ENCODE measurements around the gene TEX55.
"Not testable (repeated sequence)": the region's sequence is repeated elsewhere in the genome, so short reads cannot be mapped to it uniquely, and the experiment has no call there.

TEX55 gene

DNA sequence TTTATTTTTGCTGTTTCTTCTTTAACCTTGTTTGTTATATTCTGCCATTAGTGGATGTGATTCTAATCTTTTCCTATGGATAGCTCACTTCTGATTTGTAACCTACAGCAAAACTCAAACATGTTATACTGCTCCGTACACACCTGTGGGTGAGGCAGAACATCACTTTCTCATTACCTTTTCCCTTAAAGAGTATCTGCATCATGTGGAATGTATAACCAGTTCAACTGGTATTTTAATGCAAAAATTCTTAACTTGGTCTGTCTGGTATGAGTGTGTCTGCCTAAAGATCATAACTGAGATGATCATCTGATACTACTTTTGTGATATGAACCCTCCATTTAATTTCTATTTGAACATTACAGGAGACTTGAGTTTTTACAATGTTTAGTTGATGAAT is 14.4 kb downstream of the TEX55 start:
- Histone ChIP-seq H3K4me1 (ENCODE audit: control extremely low read depth in 1 of 4, control insufficient read depth in 4 of 4, insufficient read depth in 4 of 4, low read length in 3 of 4) (no peaks in the 10 kb centered on the region), H3K36me3 (ENCODE audit: control insufficient read depth in 4 of 4, insufficient read depth in 4 of 4, low read length in 3 of 4) (no peaks in the 10 kb centered on the region), H3K4me3 (ENCODE audit: control insufficient read depth in 1 of 7, extremely low read depth in 1 of 7, insufficient read depth in 4 of 7, low read depth in 2 of 7, low read length in 6 of 7) (no peak overlapping the region), H3K27ac (ENCODE audit: insufficient read depth in 1 of 2, low read depth in 1 of 2, low read length in 2 of 2, poor library complexity in 1 of 2, severe bottlenecking in 2 of 2) (no peak overlapping the region), H3K27me3 (replicated peaks in 2 of 5; ENCODE audit: control insufficient read depth in 4 of 5, insufficient read depth in 5 of 5, low read length in 4 of 5) (peaks cover 0 to 2% (median 0%) of the 10 kb centered on the region in 5 experiments), H3K9me3 (ENCODE audit: control extremely low read depth in 1 of 5, control insufficient read depth in 4 of 5, insufficient read depth in 2 of 5, low read depth in 1 of 5, low read length in 4 of 5) (peaks cover 2 to 23% (median 11%) of the 10 kb centered on the region in 5 experiments)
- no CpG with 5 or more reads among the region's 1 CpG for WGBS (ENCODE audit: insufficient coverage)
- ChIA-PET POLR2A (no interaction called here), CTCF (no interaction called here)
- no peak for DNase-seq

DNA sequence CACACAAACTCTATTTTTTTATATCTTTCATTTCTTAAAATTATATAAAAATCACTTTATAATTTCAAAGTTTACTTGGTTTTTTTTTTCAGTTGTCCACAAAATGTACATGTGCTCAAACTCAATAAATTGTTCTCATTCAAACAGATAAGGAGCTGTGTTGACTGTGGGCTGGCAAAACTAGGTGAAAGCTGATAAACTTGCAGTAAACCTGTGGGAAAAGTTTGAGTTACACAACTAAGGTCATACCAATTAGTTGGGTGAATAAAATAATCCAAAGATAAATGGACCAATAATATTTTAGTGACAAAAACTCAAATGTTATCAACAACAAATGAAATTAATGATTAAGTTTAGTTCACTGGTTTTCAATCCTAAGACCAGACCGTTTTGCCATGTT is 14.8 kb downstream of the TEX55 start:
- H3K9me3 ChIP-seq (ENCODE audit: control extremely low read depth in 1 of 5, control insufficient read depth in 4 of 5, insufficient read depth in 2 of 5, low read depth in 1 of 5, low read length in 4 of 5) = peaks cover 2 to 18% (median 11%) of the 10 kb centered on the region in 5 experiments
- WGBS (ENCODE audit: insufficient coverage) = no CpG with 5 or more reads among the region's 1 CpG
- no peaks in the 10 kb centered on the region for H3K36me3 ChIP-seq (ENCODE audit: control insufficient read depth in 4 of 4, insufficient read depth in 4 of 4, low read length in 3 of 4)
- no peak for DNase-seq
- no peak overlapping the region for H3K4me3 ChIP-seq (ENCODE audit: control insufficient read depth in 1 of 7, extremely low read depth in 1 of 7, insufficient read depth in 4 of 7, low read depth in 2 of 7, low read length in 6 of 7)
- ChIA-PET CTCF (no interaction called here), POLR2A (no interaction called here)
- H3K27me3 ChIP-seq (replicated peaks in 2 of 5; ENCODE audit: control insufficient read depth in 4 of 5, insufficient read depth in 5 of 5, low read length in 4 of 5) = peaks cover 0 to 2% (median 0%) of the 10 kb centered on the region in 5 experiments
- H3K4me1 ChIP-seq (ENCODE audit: control extremely low read depth in 1 of 4, control insufficient read depth in 4 of 4, insufficient read depth in 4 of 4, low read length in 3 of 4) = no peaks in the 10 kb centered on the region
- H3K27ac ChIP-seq (ENCODE audit: insufficient read depth in 1 of 2, low read depth in 1 of 2, low read length in 2 of 2, poor library complexity in 1 of 2, severe bottlenecking in 2 of 2) = no peak overlapping the region

DNA sequence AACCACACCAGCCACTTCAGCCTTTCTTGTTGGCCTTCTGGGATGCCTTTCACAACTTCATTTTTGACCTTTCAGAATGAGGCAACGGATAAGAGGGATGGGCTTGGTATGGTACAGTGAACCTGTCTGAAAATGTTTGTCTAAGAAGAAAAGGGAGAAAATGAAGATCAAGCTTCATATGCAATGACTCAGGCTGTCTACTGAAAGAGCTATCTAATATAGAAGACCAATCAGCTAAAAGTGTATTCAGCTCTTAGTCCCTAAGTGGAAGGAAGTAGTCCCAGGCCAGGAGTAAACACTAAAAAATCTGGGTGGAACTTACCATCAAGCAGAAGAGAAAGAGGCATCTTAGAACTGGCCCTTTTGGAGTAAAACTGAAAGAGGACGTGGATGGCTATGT is 15.3 kb downstream of the TEX55 start:
- ChIA-PET CTCF (no interaction called here), POLR2A (interaction anchor here (0.6 kb wide), 1 partner anchor 1315 kb away, joined by 3 read pairs; no protein-coding TSS in a partner anchor)
- no peak overlapping the region for H3K4me3 ChIP-seq (ENCODE audit: control insufficient read depth in 1 of 7, extremely low read depth in 1 of 7, insufficient read depth in 4 of 7, low read depth in 2 of 7, low read length in 6 of 7)
- WGBS (ENCODE audit: insufficient coverage) = 100% methylated on average over 1 of the region's 2 CpGs
- H3K36me3 ChIP-seq (ENCODE audit: control insufficient read depth in 4 of 4, insufficient read depth in 4 of 4, low read length in 3 of 4) = no peaks in the 10 kb centered on the region
- no peak overlapping the region for H3K27ac ChIP-seq (ENCODE audit: insufficient read depth in 1 of 2, low read depth in 1 of 2, low read length in 2 of 2, poor library complexity in 1 of 2, severe bottlenecking in 2 of 2)
- no peak for DNase-seq
- H3K27me3 ChIP-seq (replicated peaks in 2 of 5; ENCODE audit: control insufficient read depth in 4 of 5, insufficient read depth in 5 of 5, low read length in 4 of 5) = peaks cover 0 to 2% (median 0%) of the 10 kb centered on the region in 5 experiments
- H3K4me1 ChIP-seq (ENCODE audit: control extremely low read depth in 1 of 4, control insufficient read depth in 4 of 4, insufficient read depth in 4 of 4, low read length in 3 of 4) = no peaks in the 10 kb centered on the region
- H3K9me3 ChIP-seq (ENCODE audit: control extremely low read depth in 1 of 5, control insufficient read depth in 4 of 5, insufficient read depth in 2 of 5, low read depth in 1 of 5, low read length in 4 of 5) = peaks cover 0 to 14% (median 8%) of the 10 kb centered on the region in 5 experiments

DNA sequence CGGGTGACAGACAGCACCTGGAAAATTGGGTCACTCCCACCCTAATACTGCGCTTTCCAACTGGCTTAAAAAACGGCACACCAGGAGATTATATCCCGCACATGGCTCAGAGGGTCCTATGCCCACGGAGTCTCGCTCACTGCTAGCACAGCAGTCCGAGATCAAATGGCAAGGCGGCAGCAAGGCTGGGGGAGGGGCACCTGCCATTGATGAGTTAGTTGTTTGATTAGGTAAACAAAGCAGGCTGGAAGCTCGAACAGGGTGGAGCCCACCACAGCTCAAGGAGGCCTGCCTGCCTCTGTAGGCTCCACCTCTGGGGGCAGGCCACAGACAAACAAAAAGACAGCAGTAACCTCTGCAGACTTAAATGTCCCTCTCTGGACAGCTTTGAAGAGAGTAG is 18.8 kb downstream of the TEX55 start:
- H3K9me3 ChIP-seq (ENCODE audit: control extremely low read depth in 1 of 5, control insufficient read depth in 4 of 5, insufficient read depth in 2 of 5, low read depth in 1 of 5, low read length in 4 of 5); DNase-seq; H3K4me1 ChIP-seq (ENCODE audit: control extremely low read depth in 1 of 4, control insufficient read depth in 4 of 4, insufficient read depth in 4 of 4, low read length in 3 of 4); H3K27me3 ChIP-seq (replicated peaks in 2 of 5; ENCODE audit: control insufficient read depth in 4 of 5, insufficient read depth in 5 of 5, low read length in 4 of 5); H3K27ac ChIP-seq (ENCODE audit: insufficient read depth in 1 of 2, low read depth in 1 of 2, low read length in 2 of 2, poor library complexity in 1 of 2, severe bottlenecking in 2 of 2); POLR2A ChIA-PET; H3K36me3 ChIP-seq (ENCODE audit: control insufficient read depth in 4 of 4, insufficient read depth in 4 of 4, low read length in 3 of 4); H3K4me3 ChIP-seq (ENCODE audit: control insufficient read depth in 1 of 7, extremely low read depth in 1 of 7, insufficient read depth in 4 of 7, low read depth in 2 of 7, low read length in 6 of 7); CTCF ChIA-PET: not testable (repeated sequence)
- WGBS (ENCODE audit: insufficient coverage) = 95% methylated on average over 4 of the region's 9 CpGs

DNA sequence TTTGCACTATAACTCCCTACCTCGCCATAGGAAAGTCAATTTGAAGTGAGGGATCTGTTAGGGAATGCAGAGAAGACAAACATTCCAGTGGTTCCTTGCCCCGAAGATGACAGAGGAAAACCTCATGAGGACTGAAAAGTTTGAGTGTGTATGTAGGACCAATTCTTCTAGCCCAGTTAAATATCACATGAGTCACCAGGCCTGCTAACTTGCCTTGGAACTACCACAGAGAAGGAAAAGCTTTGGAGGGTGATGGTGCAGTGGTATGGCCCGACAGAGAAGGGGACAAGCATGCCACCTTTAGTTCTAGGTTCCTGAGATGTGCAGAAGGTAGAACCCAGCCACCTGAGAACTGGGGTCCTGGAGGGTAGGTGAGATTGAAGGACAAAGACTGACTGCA is 24.9 kb downstream of the TEX55 start:
- ChIA-PET POLR2A (no interaction called here), CTCF (no interaction called here)
- Histone ChIP-seq H3K27ac (ENCODE audit: insufficient read depth in 1 of 2, low read depth in 1 of 2, low read length in 2 of 2, poor library complexity in 1 of 2, severe bottlenecking in 2 of 2) (no peak overlapping the region), H3K27me3 (replicated peaks in 2 of 5; ENCODE audit: control insufficient read depth in 4 of 5, insufficient read depth in 5 of 5, low read length in 4 of 5) (peaks cover 0 to 20% (median 5%) of the 10 kb centered on the region in 5 experiments), H3K4me1 (ENCODE audit: control extremely low read depth in 1 of 4, control insufficient read depth in 4 of 4, insufficient read depth in 4 of 4, low read length in 3 of 4) (no peaks in the 10 kb centered on the region), H3K4me3 (ENCODE audit: control insufficient read depth in 1 of 7, extremely low read depth in 1 of 7, insufficient read depth in 4 of 7, low read depth in 2 of 7, low read length in 6 of 7) (no peak overlapping the region), H3K9me3 (ENCODE audit: control extremely low read depth in 1 of 5, control insufficient read depth in 4 of 5, insufficient read depth in 2 of 5, low read depth in 1 of 5, low read length in 4 of 5) (no peaks in the 10 kb centered on the region), H3K36me3 (ENCODE audit: control insufficient read depth in 4 of 4, insufficient read depth in 4 of 4, low read length in 3 of 4) (no peaks in the 10 kb centered on the region)
- no CpG with 5 or more reads among the region's 3 CpGs for WGBS (ENCODE audit: insufficient coverage)
- no peak for DNase-seq

DNA sequence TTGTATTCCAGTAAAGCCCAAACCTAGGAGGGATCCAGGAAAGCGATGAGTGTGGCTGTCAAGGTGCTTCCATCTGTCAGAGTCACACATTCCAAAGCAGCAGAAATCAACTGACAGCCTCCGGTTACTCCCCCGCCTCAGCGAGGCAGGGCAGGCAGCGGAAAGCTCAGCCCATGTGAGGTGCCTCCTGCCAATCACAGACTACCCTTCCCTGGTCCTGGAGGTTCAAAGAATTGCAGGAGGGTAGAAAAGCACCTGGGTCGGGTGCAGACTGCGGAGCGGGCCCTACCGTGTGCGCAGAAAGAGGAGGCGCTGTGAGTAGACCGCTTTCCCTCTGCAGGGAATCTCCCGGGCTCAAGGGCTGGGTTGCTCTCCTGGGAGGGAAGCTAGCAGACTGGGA is 27.4 kb downstream of the TEX55 start, which contains the start of gene UPK1B:
Gene UPK1B, plus strand, starts transcription at position 274 of the 400 bp plus-strand sequence. CDS start 13,144 bp downstream, outside the sequence.
- H3K4me3 ChIP-seq (ENCODE audit: control insufficient read depth in 1 of 7, extremely low read depth in 1 of 7, insufficient read depth in 4 of 7, low read depth in 2 of 7, low read length in 6 of 7) = no peak within 1 kb of the TSS
- CTCF ChIA-PET = no interaction called here
- DNase-seq = no peak

DNA sequence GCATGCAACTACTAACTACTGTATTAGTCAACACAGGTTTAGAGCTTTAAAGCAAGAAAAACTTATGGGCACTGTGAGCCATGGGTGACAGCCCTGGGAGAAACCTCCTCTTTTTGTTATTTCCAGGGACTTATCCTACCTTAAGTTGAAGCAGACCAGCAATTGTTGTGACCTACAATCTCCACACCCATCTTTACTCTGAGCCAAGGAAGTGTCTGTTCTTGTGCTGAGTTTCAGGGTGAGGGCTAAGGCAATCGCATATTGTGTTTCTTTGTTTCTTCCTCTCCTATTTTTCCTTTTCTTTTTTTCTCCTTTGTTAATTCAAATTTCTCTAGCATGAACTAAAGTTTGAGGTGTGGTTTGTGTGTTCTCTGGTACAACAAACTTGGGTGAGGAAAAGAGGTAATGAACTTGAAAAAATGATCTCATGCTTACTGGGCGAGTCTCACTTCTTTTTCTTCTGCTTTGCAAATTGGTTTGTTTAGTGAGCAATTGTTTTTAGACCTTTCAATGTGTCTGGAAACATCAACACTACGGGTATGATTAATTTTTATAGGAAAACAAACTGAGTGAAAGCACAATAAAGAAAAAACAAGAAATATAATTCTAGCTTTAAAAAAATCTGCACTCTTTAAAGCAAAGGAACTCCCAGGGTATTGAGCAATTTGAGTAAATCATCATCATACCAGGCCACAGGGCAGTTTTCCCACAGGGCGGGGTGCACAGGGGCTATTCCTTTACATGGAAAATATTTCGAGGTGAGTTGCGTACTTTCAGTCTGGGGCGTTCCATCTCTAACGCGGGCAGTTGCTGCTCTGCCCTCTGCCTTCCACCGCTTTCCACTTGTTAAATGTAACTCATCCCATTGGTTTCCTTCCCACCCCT is 30.1 kb downstream of the TEX55 start:
- ChIA-PET POLR2A (no interaction called here), CTCF (no interaction called here)
- DNase-seq = no peak
- 96% methylated on average over 4 of the region's 10 CpGs for WGBS (ENCODE audit: insufficient coverage)
- Histone ChIP-seq H3K36me3 (ENCODE audit: control insufficient read depth in 4 of 4, insufficient read depth in 4 of 4, low read length in 3 of 4) (no peaks in the 10 kb centered on the region), H3K4me1 (ENCODE audit: control extremely low read depth in 1 of 4, control insufficient read depth in 4 of 4, insufficient read depth in 4 of 4, low read length in 3 of 4) (no peaks in the 10 kb centered on the region), H3K4me3 (ENCODE audit: control insufficient read depth in 1 of 7, extremely low read depth in 1 of 7, insufficient read depth in 4 of 7, low read depth in 2 of 7, low read length in 6 of 7) (no peak overlapping the region), H3K27ac (ENCODE audit: insufficient read depth in 1 of 2, low read depth in 1 of 2, low read length in 2 of 2, poor library complexity in 1 of 2, severe bottlenecking in 2 of 2) (no peak overlapping the region), H3K9me3 (ENCODE audit: control extremely low read depth in 1 of 5, control insufficient read depth in 4 of 5, insufficient read depth in 2 of 5, low read depth in 1 of 5, low read length in 4 of 5) (no peaks in the 10 kb centered on the region), H3K27me3 (replicated peaks in 2 of 5; ENCODE audit: control insufficient read depth in 4 of 5, insufficient read depth in 5 of 5, low read length in 4 of 5) (peaks cover 0 to 20% (median 5%) of the 10 kb centered on the region in 5 experiments)

More for the DNA sequence above, 27.4 kb downstream of the TEX55 start, which contains the start of gene UPK1B:
- Histone ChIP-seq H3K4me1 (ENCODE audit: control extremely low read depth in 1 of 4, control insufficient read depth in 4 of 4, insufficient read depth in 4 of 4, low read length in 3 of 4) (no peaks in the 10 kb centered on the region), H3K36me3 (ENCODE audit: control insufficient read depth in 4 of 4, insufficient read depth in 4 of 4, low read length in 3 of 4) (no peaks in the 10 kb centered on the region), H3K27me3 (replicated peaks in 2 of 5; ENCODE audit: control insufficient read depth in 4 of 5, insufficient read depth in 5 of 5, low read length in 4 of 5) (peaks cover 0 to 20% (median 5%) of the 10 kb centered on the region in 5 experiments), H3K9me3 (ENCODE audit: control extremely low read depth in 1 of 5, control insufficient read depth in 4 of 5, insufficient read depth in 2 of 5, low read depth in 1 of 5, low read length in 4 of 5) (no peaks in the 10 kb centered on the region), H3K27ac (ENCODE audit: insufficient read depth in 1 of 2, low read depth in 1 of 2, low read length in 2 of 2, poor library complexity in 1 of 2, severe bottlenecking in 2 of 2) (no peak within 1 kb of the TSS)
- POLR2A ChIA-PET = interaction anchor here (0.6 kb wide), 1 partner anchor 9 kb away, joined by 10 read pairs; no protein-coding TSS in a partner anchor
- WGBS (ENCODE audit: insufficient coverage) = 47% methylated on average over 9 of the region's 13 CpGs
